ENCODE data around the gene GMDS. TPM values are rescaled to one million over a fixed set of nuclear protein-coding genes. Genes with fewer than 3 reads are reported as not detected.

GMDS gene
- total and polyA plus RNA-seq, 2 donors (not counting 3 experiments of a cell fraction or from before 2014, with no cell fraction given), result 9.8 to 23.5 TPM

DNA sequence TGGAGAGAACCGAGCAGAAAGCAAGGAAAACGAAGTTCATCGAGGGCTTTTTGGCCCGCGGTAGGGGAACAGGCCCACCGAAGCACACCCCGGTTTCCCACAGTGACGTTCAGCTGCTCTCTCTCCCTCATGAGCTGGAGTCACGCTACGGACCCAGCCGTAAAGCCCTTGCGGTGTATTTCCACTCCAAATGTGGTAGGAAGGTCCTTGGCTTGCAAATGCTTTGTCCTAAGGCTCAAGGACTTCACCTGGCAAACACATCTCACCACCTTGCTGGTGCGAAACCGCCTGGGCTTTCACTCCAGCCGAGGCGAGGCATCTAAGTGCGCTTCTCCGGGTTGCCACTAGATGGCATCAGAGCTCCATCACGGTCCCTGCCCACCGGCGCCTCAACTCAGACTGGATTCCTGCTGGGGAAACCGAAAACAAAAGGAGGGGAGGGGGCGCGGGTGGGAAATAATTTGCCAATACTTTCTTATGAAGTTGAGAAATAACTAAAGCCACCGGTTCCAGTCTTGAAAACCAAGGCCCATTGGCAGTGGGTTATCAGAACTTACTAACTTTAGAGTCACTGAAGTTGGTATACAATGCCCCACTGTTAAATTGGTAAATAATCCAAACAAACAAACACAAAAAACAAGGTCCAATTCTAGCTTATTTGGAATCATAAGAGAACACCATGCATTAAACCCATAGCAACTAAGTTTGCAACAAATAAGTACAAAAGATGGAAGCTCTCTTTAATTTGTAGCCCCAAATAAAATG, 649.1 kb downstream of the GMDS start:
- H3K27me3 ChIP-seq (ENCODE audit: control insufficient read depth in 2 of 2, insufficient read depth in 2 of 2, low read length in 2 of 2), result peaks cover 1 to 2% of the 10 kb centered on the region in 2 experiments
- H3K79me2 ChIP-seq (ENCODE audit: control insufficient read depth, insufficient read depth, low read length), result no peaks in the 10 kb centered on the region
- no peaks in the 10 kb centered on the region for H3K4me1 ChIP-seq (ENCODE audit: control insufficient read depth, extremely low read depth, insufficient read depth, low read length)
- H3K27ac ChIP-seq (ENCODE audit: insufficient read depth, low read depth, low read length), result no peak overlapping the region
- no peaks in the 10 kb centered on the region for H3K36me3 ChIP-seq (ENCODE audit: control insufficient read depth in 2 of 2, extremely low read depth in 1 of 2, insufficient read depth in 2 of 2, low read length in 2 of 2)
- H3K9ac ChIP-seq (replicated peaks; ENCODE audit: extremely low read depth, insufficient read depth, low read length), result no peak overlapping the region
- H3K9me3 ChIP-seq (replicated peaks; ENCODE audit: control insufficient read depth, insufficient read depth, low read length), result no peaks in the 10 kb centered on the region
- H3K4me3 ChIP-seq (replicated peaks in 1 of 3; ENCODE audit: insufficient read depth in 1 of 3, low read depth in 1 of 3, low read length in 3 of 3), result no peak overlapping the region
- peak; percentile 88 for FAIRE-seq
- DNase-seq (ENCODE audit: low read depth, low spot score), result peak; percentile 58
- peak overlapping the region; percentile 3 for H3K4me2 ChIP-seq (ENCODE audit: insufficient read depth, low read length)
- TF ChIP-seq, protein P1, sequence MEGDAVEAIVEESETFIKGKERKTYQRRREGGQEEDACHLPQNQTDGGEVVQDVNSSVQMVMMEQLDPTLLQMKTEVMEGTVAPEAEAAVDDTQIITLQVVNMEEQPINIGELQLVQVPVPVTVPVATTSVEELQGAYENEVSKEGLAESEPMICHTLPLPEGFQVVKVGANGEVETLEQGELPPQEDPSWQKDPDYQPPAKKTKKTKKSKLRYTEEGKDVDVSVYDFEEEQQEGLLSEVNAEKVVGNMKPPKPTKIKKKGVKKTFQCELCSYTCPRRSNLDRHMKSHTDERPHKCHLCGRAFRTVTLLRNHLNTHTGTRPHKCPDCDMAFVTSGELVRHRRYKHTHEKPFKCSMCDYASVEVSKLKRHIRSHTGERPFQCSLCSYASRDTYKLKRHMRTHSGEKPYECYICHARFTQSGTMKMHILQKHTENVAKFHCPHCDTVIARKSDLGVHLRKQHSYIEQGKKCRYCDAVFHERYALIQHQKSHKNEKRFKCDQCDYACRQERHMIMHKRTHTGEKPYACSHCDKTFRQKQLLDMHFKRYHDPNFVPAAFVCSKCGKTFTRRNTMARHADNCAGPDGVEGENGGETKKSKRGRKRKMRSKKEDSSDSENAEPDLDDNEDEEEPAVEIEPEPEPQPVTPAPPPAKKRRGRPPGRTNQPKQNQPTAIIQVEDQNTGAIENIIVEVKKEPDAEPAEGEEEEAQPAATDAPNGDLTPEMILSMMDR (IDR thresholded peaks at IDR 0.05; ENCODE audit: extremely low read depth in 1 of 2, insufficient read depth in 1 of 2, low read depth in 1 of 2, low read length in 2 of 2), result peak; percentile 81 to 93
- TF ChIP-seq JUN (IDR thresholded peaks at IDR 0.05; ENCODE audit: borderline replicate concordance, insufficient read depth, insufficient read length, low read depth), result no peak
- H3K9me1 ChIP-seq (replicated peaks; ENCODE audit: control insufficient read depth, extremely low read depth, insufficient read depth, low read length), result no peaks in the 10 kb centered on the region
- ChIA-PET POLR2A (no interaction called here), CTCF (interaction anchor here (0.7 to 7.7 kb wide), 30 partner anchors 9 to 1245 kb away, joined by 3 to 109 read pairs (median 5); partner anchors contain the start of genes MYLK4, SERPINB1 and WRNIP1)
- intact Hi-C loops (cut with micrococcal nuclease), result loop anchor here (1.0 to 5.0 kb wide), 7 partner anchors 600 to 1154 kb away; partner anchors contain the start of gene MYLK4
- no TSS peak for BruUV-seq (replicated peaks)
- dilution Hi-C loops (cut with MboI; ENCODE audit: extremely low pct_ligation_motif_present, low sequenced_read_pairs), result no loop called here
- H2AFZ ChIP-seq (ENCODE audit: low read depth, low read length), result peak overlapping the region; percentile 45
- no peaks in the 10 kb centered on the region for H4K20me1 ChIP-seq (replicated peaks; ENCODE audit: control insufficient read depth, extremely low read depth, insufficient read depth, low read length)

Measured in endothelial cell of umbilical vein (primary cell).